K562 (cell line): ENCODE data around the gene CHCHD10. TPM values are rescaled to one million over a fixed set of nuclear protein-coding genes. Genes with fewer than 3 reads are reported as not detected.

Experiments used
- ARID2 ChIP-seq: fragments of 450-650 bp; IDR thresholded peaks from 2 replicates; pipeline ENCODE4 v1.6.1; 2017; ENCODE audit warnings: antibody characterized with exemption, mild to moderate bottlenecking
- ARID4B ChIP-seq: sonication (generic); formaldehyde crosslinking; IDR thresholded peaks from 2 replicates; pipeline ENCODE4 v1.8.0; 2022; ENCODE audit warnings: mild to moderate bottlenecking, missing genetic modification reagents
- ELF1 ChIP-seq: fragments of 200-800 bp; sonication (Bioruptor generic); IDR thresholded peaks from 2 replicates; pipeline ENCODE4 v1.6.1; 2016; ENCODE audit warnings: missing genetic modification characterization, missing compliant biosample characterization
- FOXM1 ChIP-seq, 2 experiments: fragments of 450-650 bp in 1 of 2; sonication (generic) in 1 of 2; formaldehyde crosslinking in 1 of 2; IDR thresholded peaks; 2 replicates each; pipeline versions ENCODE4 v1.6.1 to v1.9.0; 2017 to 2022; ENCODE audit warnings: low read depth in 2 of 2, mild to moderate bottlenecking in 2 of 2, missing genetic modification reagents in 1 of 2, moderate library complexity in 1 of 2
- IFI16 ChIP-seq: fragments of 250-450 bp; sonication (Bioruptor Pico); IDR thresholded peaks from 2 replicates; pipeline ENCODE4 v2.1.2; 2022; ENCODE audit warnings: mild to moderate bottlenecking, inconsistent platforms
- MEF2D ChIP-seq: conservative IDR thresholded peaks from 2 replicates; pipeline ENCODE4 v1.6.1; 2016; ENCODE audit warnings: low read depth, missing genetic modification characterization, missing compliant biosample characterization
- NCOA1 ChIP-seq: fragments of 450-650 bp; IDR thresholded peaks from 2 replicates; pipeline ENCODE4 v1.6.1; 2016; ENCODE audit warnings: low read depth
- SETDB1 ChIP-seq: IDR thresholded peaks from one replicate; pipeline ENCODE4 v1.6.1; 2012; ENCODE audit warnings: low read length, control low read depth, inconsistent platforms
- TAF1 ChIP-seq: IDR thresholded peaks from 2 replicates; pipeline ENCODE4 v1.6.1; 2011; ENCODE audit warnings: mild to moderate bottlenecking, low read length, moderate library complexity; ENCODE audit not compliant: insufficient read depth, control insufficient read depth, severe bottlenecking; ENCODE audit errors: extremely low read depth
- ZNF143 ChIP-seq: sonication (generic); formaldehyde crosslinking; IDR thresholded peaks from 2 replicates; pipeline ENCODE4 v1.9.0; 2022; ENCODE audit warnings: mild to moderate bottlenecking, missing genetic modification reagents
- ZNF263 ChIP-seq: sonication (generic); formaldehyde crosslinking; IDR thresholded peaks from 2 replicates; pipeline ENCODE4 v1.8.0; 2022; ENCODE audit warnings: mild to moderate bottlenecking, missing genetic modification reagents, borderline replicate concordance
- ZNF696 ChIP-seq: fragments of 250-450 bp; sonication (Bioruptor Pico); conservative IDR thresholded peaks from 2 replicates; pipeline ENCODE4 v1.4.0; 2020; ENCODE audit warnings: mild to moderate bottlenecking, moderate library complexity
- polyA plus RNA-seq, 8 experiments: library from polyadenylated mRNA; depleted of rRNA in 4 of 8; stranded (reverse) in 5 of 8; unstranded in 3 of 8; fragments of >200 nt; fragmentation: Nextera tagmentation in 2 of 8; fragmentation: Illumina TruSeq in 1 of 8; extraction: Ambion mirVana in 2 of 8; extraction: Trizol in 1 of 8; gene quantifications; 2 replicates each; pipeline versions ENCODE4 v1.2.1 to v1.2.3, GENCODE V29; 2011 to 2014; ENCODE audit warnings: inconsistent platforms in 1 of 8, missing spikeins in 1 of 8
- total RNA-seq, 7 experiments: library from RNA; depleted of rRNA in 6 of 7; stranded (reverse); fragments of >200 nt in 6 of 7; fragmentation: Illumina TruSeq in 2 of 7; extraction: Trizol in 2 of 7; gene quantifications; 2 replicates each; pipeline versions ENCODE4 v1.2.1 to v1.2.3, GENCODE V29; 2011 to 2021; ENCODE audit warnings: low replicate concordance in 1 of 7
- TF ChIP-seq, protein P1 (sequence below), 2 experiments: fragments of 450-650 bp in 1 of 2; sonication (generic) in 1 of 2; formaldehyde crosslinking in 1 of 2; IDR thresholded peaks; 2 replicates each; pipeline versions ENCODE4 v1.7.1 to v1.9.0; 2016 to 2022; ENCODE audit warnings: inconsistent platforms in 1 of 2, mild to moderate bottlenecking in 1 of 2, missing genetic modification reagents in 1 of 2

The CHCHD10 gene
- total and polyA plus RNA-seq, 9 of the 15 experiments (the other 6 are each of a cell fraction or from before 2014, with no cell fraction given), result 15.2 to 292 (median 102) TPM

- TF ChIP-seq, protein P1, sequence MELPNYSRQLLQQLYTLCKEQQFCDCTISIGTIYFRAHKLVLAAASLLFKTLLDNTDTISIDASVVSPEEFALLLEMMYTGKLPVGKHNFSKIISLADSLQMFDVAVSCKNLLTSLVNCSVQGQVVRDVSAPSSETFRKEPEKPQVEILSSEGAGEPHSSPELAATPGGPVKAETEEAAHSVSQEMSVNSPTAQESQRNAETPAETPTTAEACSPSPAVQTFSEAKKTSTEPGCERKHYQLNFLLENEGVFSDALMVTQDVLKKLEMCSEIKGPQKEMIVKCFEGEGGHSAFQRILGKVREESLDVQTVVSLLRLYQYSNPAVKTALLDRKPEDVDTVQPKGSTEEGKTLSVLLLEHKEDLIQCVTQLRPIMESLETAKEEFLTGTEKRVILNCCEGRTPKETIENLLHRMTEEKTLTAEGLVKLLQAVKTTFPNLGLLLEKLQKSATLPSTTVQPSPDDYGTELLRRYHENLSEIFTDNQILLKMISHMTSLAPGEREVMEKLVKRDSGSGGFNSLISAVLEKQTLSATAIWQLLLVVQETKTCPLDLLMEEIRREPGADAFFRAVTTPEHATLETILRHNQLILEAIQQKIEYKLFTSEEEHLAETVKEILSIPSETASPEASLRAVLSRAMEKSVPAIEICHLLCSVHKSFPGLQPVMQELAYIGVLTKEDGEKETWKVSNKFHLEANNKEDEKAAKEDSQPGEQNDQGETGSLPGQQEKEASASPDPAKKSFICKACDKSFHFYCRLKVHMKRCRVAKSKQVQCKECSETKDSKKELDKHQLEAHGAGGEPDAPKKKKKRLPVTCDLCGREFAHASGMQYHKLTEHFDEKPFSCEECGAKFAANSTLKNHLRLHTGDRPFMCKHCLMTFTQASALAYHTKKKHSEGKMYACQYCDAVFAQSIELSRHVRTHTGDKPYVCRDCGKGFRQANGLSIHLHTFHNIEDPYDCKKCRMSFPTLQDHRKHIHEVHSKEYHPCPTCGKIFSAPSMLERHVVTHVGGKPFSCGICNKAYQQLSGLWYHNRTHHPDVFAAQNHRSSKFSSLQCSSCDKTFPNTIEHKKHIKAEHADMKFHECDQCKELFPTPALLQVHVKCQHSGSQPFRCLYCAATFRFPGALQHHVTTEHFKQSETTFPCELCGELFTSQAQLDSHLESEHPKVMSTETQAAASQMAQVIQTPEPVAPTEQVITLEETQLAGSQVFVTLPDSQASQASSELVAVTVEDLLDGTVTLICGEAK (IDR thresholded peaks at IDR 0.05), result no peak
- TF ChIP-seq, protein P1 (CRISPR knock-in tag; IDR thresholded peaks at IDR 0.05), result no peak
- TF ChIP-seq MEF2D (tag) (no peak), FOXM1 (IDR thresholded peaks at IDR 0.05; ENCODE audit: low read depth) (no peak), FOXM1 (CRISPR knock-in tag; IDR thresholded peaks at IDR 0.05; ENCODE audit: low read depth) (no peak), ZNF696 (CRISPR knock-in tag) (no peak), ZNF263 (CRISPR knock-in tag) (no peak), IFI16 (CRISPR knock-in tag) (no peak), NCOA1 (no peak), ELF1 (tag) (no peak), ARID4B (no peak; the same call in 1 of the 2 replicates), ARID2 (no peak), SETDB1 (no peak), ZNF143 (CRISPR knock-in tag) (no peak), TAF1 (no peak)
Measured at GRCh38 chr22:23772649-23773473, 5.1 kb upstream of the CHCHD10 start, which contains the start of gene MMP11 (continued).
